Skeletal muscle cell (primary cell): Measurements from ENCODE around the gene CYP21A2.
"Not testable (repeated sequence)": the region's sequence is repeated elsewhere in the genome, so short reads cannot be mapped to it uniquely, and the experiment has no call there.

Experiments
- DNase-seq: peaks from one replicate; pipeline ENCODE4 v3.0.0-alpha.2; 2010; ENCODE audit warnings: low read depth
- H3K4me3 ChIP-seq: 2 replicates; pipeline ENCODE4 v1.5.1; 2011; ENCODE audit warnings: low read depth, mild to moderate bottlenecking, control low read depth, low read length, moderate library complexity

CYP21A2 gene

GRCh38 chr6:32047855-32048766 lies 9.9 kb downstream of the CYP21A2 start:
- no peak overlapping the region for H3K4me3 ChIP-seq
- no peak for DNase-seq

GRCh38 chr6:32049149-32049548 lies 10.9 kb downstream of the CYP21A2 start:
- DNase-seq = not testable (repeated sequence)

GRCh38 chr6:32049736-32050135 lies 11.5 kb downstream of the CYP21A2 start:
- not testable (repeated sequence) for DNase-seq, H3K4me3 ChIP-seq

More at GRCh38 chr6:32049149-32049548, 10.9 kb downstream of the CYP21A2 start:
- not testable (repeated sequence) for H3K4me3 ChIP-seq

- no peak for DNase-seq
- H3K4me3 ChIP-seq = no peak overlapping the region
Observed at GRCh38 chr6:32050562-32050961, 12.3 kb downstream of the CYP21A2 start.

- DNase-seq, H3K4me3 ChIP-seq: not testable (repeated sequence)
Observed at GRCh38 chr6:32052626-32053025, 14.4 kb downstream of the CYP21A2 start.

GRCh38 chr6:32053314-32053713 lies 15.1 kb downstream of the CYP21A2 start:
- not testable (repeated sequence) for H3K4me3 ChIP-seq, DNase-seq

- not testable (repeated sequence) for H3K4me3 ChIP-seq, DNase-seq
Observed at GRCh38 chr6:32055756-32056155, 17.5 kb downstream of the CYP21A2 start.

GRCh38 chr6:32056254-32056653 lies 18.0 kb downstream of the CYP21A2 start:
- H3K4me3 ChIP-seq = no peak overlapping the region
- no peak for DNase-seq

- no peak for DNase-seq
Observed at GRCh38 chr6:32057966-32058365, 19.8 kb downstream of the CYP21A2 start.

GRCh38 chr6:32058511-32058963 lies 20.3 kb downstream of the CYP21A2 start:
- no peak overlapping the region for H3K4me3 ChIP-seq
- no peak for DNase-seq

More at GRCh38 chr6:32057966-32058365, 19.8 kb downstream of the CYP21A2 start:
- H3K4me3 ChIP-seq = no peak overlapping the region

GRCh38 chr6:32060966-32061655 lies 22.9 kb downstream of the CYP21A2 start:
- H3K4me3 ChIP-seq = no peak overlapping the region
- DNase-seq = no peak

- no peak for DNase-seq
- no peak overlapping the region for H3K4me3 ChIP-seq
Observed at GRCh38 chr6:32064706-32065105, 26.5 kb downstream of the CYP21A2 start.

GRCh38 chr6:32067521-32067920 lies 29.3 kb downstream of the CYP21A2 start:
- DNase-seq, H3K4me3 ChIP-seq: not testable (repeated sequence)

- not testable (repeated sequence) for H3K4me3 ChIP-seq
Observed at GRCh38 chr6:32068315-32068714, 30.1 kb downstream of the CYP21A2 start.

GRCh38 chr6:32068867-32069266 lies 30.7 kb downstream of the CYP21A2 start:
- no peak overlapping the region for H3K4me3 ChIP-seq
- DNase-seq = no peak

More at GRCh38 chr6:32068315-32068714, 30.1 kb downstream of the CYP21A2 start:
- not testable (repeated sequence) for DNase-seq

- no peak overlapping the region for H3K4me3 ChIP-seq
- no peak for DNase-seq
Observed at GRCh38 chr6:32069460-32069859, 31.2 kb downstream of the CYP21A2 start.

GRCh38 chr6:32069878-32070515 lies 31.8 kb downstream of the CYP21A2 start:
- DNase-seq = no peak
- no peak overlapping the region for H3K4me3 ChIP-seq

- DNase-seq = no peak
- H3K4me3 ChIP-seq = no peak overlapping the region
Observed at GRCh38 chr6:32070814-32071543, 32.8 kb downstream of the CYP21A2 start.

GRCh38 chr6:32073101-32073500 lies 34.9 kb downstream of the CYP21A2 start:
- H3K4me3 ChIP-seq = no peak overlapping the region
- DNase-seq = no peak
